Erythroblast (primary cell): ENCODE data around the gene MUC4.
"Not testable (repeated sequence)": the region's sequence is repeated elsewhere in the genome, so short reads cannot be mapped to it uniquely, and the experiment has no call there.

Experiments used
- GATA1 ChIP-seq: IDR thresholded peaks from 2 replicates; pipeline ENCODE4 v1.6.1; 2011; ENCODE audit warnings: low read depth, mild to moderate bottlenecking, control low read depth, low read length, moderate library complexity
- POLR2A ChIP-seq: IDR thresholded peaks from 2 replicates; pipeline ENCODE4 v1.6.1; 2011; ENCODE audit warnings: mild to moderate bottlenecking, low read length

DNA sequence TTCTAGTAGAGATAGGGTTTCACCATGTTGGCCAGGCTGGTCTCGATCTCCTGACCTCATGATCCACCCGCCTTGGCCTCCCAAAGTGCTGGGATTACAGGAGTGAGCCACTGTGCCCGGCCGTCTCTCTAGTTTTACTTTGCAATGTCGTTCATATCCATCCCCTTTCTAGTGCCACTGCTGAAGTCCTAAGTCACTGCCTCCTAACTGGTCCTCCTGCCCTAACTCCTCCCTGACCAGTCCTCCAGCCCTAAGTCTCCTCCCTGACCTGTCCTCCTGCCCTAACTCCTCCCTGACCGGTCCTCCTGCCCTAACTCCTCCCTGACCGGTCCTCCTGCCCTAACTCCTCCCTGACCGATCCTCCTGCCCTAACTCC, 99.2 kb downstream of the MUC4 start:
- TF ChIP-seq POLR2A, GATA1: not testable (repeated sequence)
